Measurements from ENCODE around the gene EMSY. TPM values are rescaled to one million over a fixed set of nuclear protein-coding genes. Genes with fewer than 3 reads are reported as not detected.
"Not testable (repeated sequence)": the region's sequence is repeated elsewhere in the genome, so short reads cannot be mapped to it uniquely, and the experiment has no call there.

Gene EMSY, protein sequence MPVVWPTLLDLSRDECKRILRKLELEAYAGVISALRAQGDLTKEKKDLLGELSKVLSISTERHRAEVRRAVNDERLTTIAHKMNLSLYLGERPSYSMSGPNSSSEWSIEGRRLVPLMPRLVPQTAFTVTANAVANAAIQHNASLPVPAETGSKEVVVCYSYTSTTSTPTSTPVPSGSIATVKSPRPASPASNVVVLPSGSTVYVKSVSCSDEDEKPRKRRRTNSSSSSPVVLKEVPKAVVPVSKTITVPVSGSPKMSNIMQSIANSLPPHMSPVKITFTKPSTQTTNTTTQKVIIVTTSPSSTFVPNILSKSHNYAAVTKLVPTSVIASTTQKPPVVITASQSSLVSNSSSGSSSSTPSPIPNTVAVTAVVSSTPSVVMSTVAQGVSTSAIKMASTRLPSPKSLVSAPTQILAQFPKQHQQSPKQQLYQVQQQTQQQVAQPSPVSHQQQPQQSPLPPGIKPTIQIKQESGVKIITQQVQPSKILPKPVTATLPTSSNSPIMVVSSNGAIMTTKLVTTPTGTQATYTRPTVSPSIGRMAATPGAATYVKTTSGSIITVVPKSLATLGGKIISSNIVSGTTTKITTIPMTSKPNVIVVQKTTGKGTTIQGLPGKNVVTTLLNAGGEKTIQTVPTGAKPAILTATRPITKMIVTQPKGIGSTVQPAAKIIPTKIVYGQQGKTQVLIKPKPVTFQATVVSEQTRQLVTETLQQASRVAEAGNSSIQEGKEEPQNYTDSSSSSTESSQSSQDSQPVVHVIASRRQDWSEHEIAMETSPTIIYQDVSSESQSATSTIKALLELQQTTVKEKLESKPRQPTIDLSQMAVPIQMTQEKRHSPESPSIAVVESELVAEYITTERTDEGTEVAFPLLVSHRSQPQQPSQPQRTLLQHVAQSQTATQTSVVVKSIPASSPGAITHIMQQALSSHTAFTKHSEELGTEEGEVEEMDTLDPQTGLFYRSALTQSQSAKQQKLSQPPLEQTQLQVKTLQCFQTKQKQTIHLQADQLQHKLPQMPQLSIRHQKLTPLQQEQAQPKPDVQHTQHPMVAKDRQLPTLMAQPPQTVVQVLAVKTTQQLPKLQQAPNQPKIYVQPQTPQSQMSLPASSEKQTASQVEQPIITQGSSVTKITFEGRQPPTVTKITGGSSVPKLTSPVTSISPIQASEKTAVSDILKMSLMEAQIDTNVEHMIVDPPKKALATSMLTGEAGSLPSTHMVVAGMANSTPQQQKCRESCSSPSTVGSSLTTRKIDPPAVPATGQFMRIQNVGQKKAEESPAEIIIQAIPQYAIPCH (N-terminal part only)
- 12.1 TPM for polyA plus RNA-seq (2013, experiment 1 of 2; ENCODE audit: insufficient read length)
- 9.6 TPM for polyA plus RNA-seq (2013, experiment 2 of 2; ENCODE audit: insufficient read length)

DNA sequence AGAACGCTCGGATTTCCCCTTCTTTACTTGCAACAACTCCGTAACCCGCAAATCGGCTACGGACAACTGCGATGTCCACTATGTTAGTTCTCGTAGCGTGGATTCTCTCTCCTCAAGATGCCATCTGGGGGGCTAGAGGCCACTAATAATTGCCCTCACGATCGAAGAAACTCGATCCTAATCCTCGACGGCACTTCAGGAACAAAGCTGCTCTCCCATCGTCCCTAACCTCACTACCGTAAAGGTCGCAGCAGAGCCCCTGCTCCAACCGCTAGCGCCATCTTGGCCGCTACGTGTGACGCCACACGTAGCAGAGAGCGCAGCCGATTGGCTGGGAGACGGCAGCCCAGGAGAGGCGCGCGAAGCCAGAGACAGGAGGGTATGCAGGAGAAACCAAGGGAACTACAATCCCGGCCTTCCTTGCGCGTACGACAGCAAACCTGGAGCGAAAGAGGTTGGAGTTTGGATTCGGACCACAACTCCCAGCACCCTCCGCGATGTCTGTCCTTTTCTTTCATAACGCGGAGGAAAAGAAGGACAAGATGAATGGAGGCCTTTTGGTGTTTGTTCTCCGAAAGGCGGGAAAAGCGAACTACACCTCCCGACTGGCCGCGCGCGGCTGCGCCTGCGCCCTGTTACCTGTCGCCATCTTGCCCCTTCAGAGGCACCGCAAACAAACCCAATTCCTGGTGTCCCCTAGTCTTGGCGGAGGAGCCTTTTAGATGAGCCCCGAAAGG lies at the start of gene EMSY:
Gene EMSY, plus strand, starts transcription at position 635 of the 737 bp plus-strand sequence. CDS start 1,921 bp downstream, outside the sequence.
- DNase-seq = peak; percentile 100

DNA sequence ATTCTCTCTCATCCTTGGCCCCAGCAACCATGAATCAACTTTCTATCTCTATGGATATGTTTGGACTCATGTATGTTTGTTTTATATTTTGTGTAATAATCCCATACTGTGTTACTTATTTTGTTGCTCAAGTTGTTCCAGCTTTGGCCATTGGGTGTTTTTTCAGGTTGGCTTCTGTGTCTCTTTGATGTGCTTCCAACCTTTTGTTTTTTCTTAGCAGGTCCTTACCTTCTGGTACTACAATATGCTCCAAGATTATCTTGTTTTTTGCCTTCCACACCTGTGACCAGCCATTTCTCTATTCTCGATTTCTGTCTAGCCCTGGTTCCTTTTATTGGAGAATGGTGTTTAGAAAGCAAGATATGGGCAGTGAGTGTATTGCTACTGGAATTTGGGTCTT lies 49.5 kb upstream of the EMSY start:
- DNase-seq = no peak

DNA sequence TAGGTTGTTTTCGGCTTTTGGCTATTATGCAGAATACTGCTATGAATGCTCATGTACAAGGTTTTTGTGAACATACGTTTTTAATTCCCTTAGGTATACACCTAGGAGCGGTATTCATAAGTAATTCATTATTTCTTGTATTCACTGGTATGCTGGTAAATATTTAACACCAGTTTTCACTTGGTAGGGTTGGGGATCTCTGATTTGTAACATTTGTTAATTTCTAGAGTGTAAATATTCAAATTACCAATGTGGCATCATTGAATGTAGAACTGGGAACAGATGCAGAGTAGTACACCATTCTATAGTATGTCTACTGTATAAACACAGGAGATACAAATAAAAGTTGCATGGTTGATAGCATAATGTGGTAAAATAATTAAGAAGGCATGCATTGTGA lies 47.4 kb upstream of the EMSY start:
- DNase-seq = no peak

DNA sequence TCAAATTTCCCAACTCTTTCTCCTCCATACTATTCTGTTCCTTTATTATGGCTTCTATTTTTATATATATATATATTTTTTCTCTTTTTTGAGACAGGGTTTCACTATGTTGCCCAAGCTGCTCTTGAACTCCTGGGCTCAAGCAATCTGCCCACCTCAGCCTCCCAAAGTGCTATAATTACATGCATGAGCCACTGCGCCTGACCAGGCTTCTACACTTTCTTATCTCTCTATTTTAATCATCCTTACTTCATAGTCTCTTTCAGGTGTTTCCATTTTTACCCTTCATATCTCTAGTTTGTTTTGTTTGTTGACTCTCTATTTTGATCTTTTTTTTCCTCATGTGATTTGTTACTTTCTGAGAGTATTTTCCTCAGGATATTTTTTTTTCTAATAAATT lies 43.9 kb upstream of the EMSY start:
- no peak for DNase-seq

DNA sequence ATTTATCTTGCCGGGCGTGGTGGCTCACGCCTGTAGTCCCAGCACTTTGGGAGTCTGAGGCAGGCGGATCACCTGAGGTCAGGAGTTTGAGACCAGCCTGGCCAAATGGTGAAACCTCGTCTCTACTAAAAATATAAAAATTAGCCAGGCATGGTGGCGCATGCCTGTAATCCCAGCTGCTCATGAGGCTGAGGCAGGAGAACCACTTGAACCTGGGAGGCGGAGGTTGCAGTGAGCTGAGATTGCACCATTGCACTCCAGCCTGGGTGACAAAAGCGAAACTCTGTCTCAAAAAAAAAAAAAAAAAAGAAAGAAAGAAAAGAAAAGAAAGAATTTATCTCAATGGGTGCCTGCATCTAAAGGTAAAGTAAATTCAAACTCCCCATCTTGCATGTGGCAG lies 43.3 kb upstream of the EMSY start:
- not testable (repeated sequence) for DNase-seq

DNA sequence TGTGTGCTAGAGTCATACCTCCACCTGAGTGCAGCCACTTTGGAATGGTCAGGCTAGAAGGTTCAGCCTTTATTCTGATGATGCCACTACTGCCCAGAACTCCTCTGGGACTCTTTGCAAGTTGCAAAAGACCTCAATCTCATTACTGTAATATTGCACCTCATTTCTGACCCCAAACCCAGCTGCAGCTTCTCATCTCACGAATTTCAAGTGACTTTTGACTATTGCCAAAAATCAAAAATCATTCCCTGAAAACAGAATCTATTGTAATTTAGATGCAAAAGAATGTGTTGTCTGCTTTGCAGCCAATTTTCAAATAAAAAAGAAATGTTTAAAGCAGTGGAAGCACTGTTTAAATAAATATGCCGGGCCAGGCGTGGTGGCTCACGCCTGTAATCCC lies 38.5 kb upstream of the EMSY start:
- no peak for DNase-seq

DNA sequence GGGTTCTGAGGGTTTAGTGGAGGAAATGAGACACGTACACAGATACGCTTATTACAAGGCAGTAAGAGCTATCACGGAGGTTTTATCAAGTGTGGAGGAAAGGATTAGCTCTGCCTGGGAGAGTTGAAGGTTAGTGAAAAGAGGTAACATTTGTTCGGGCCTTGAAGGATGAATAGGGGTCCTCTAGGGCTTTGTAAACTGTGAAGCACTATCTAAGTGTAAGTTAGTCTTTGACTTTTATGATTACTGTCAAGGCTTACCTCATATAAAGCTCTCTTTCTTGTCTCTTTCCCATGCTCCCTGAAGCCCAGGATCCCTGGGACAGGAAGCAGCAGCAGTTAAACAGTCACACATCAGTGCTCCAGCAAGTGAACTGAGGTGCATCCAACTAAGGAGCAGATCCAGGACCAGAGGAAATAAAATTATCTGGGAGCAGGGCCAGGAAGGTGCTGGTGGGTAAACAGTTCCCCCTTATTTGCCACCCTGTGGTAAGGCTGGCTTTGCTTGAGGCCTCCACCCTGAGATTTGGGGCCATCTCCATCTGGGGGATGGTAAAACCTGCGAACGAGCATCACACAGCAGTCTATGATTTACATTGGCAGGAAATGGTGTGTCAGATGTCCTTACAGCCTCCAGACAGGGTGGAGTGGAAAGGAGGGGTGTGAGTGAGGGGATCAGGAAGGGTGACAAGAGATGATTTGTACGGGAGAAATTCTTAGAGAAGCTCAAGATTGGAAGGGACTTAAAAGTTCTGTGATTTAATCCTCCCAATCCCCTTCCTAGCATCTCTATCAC lies 36.5 kb upstream of the EMSY start:
- DNase-seq = no peak

DNA sequence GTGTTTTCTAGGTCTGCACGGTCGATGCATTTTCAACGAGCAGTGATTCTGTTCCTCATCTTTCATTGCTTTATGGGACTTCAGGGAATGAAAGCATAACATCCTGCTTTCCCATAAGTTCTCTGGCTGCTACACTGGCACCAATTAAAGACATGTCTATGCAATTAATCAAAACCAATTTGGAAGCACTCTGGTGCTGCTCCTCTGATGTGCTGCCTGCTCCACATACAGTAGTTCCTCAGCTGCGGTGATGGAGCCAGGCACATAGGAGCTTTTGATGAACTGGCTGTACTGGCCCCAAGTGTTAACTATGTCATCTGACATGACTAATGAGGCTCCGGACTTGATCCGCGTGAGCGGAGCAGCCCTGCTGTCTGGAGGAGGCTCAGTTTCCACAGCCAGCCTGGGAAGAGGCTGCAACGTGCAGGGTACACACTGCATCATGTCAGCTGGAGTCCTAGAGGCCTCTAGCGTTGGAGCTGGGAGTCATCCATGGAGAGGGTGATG lies 33.9 kb upstream of the EMSY start:
- DNase-seq = peak; percentile 5

DNA sequence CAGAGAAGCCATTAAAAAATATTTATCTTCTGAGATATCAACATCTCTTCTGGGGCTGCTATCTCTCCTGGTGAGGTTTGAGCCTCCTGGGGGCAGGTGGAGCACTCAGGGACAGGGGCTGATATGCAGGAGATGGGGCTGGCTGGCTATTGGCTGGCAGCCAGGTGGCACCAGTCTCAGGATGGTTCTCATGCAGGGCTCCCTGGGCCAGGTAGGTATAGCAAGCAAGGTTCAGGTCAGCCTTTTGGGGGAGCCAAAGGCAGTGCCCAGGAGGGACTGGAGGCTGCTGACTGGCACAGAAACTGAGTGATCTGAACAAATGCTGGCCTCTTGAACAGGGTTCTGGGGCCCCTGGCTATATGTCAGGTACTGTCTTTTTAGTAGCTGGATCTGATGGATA lies 29.7 kb upstream of the EMSY start:
- DNase-seq = no peak

DNA sequence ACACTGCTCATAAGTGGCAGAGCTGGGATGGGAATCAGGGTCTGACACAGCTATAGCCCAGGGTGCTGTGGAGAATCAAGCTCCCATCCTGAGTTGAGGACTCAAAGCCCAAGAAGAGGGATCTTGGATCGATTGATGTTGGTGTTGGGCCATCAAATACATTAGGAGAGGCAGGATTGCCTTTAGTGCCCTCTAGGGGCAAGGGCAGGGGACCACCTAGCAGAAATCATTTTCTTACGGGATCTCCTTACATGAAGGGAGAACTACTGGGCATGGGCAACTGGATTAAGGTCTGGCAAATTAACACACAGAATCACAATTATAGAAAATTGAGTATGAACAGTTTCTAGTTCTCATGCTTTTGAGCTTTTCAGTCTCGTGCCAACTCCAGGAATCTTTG lies 24.9 kb upstream of the EMSY start:
- no peak for DNase-seq

DNA sequence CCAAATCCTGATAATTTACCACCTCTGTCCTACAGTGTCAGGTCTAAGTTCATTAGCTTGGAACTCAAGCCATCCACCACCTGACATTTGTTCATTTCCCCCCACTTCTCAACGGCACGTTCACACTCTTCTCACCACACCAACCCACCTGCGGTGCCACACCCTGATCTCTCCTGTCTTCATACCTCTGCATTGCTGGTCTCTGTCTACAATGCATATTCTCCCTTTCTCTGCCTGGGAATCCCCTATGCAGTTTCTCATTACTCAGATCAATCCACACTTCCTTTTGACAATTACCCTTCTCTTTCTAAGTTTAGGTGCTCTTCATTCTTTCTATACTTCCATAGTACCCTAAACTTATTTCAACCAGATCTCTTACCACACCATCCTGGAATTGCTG lies 20.4 kb upstream of the EMSY start:
- no peak for DNase-seq

DNA sequence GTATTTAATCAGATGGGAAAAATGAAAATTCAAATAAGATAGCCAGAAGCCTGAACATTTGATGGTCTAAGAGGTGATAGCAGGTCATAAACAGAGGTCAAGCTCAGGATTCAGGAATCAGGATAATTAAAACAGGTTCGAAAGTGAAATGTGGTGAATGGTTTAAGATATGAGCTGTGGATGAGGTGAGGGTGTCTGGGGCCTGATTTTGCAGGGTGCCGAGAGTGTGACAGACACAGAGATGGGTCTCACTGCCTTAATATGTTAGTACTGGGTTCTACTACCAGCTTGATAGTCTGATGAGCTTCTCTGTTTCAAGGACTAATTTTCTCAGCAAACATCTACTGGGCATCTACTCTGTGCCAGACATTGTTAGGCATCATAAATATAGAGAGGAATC lies 19.9 kb upstream of the EMSY start:
- DNase-seq = no peak

DNA sequence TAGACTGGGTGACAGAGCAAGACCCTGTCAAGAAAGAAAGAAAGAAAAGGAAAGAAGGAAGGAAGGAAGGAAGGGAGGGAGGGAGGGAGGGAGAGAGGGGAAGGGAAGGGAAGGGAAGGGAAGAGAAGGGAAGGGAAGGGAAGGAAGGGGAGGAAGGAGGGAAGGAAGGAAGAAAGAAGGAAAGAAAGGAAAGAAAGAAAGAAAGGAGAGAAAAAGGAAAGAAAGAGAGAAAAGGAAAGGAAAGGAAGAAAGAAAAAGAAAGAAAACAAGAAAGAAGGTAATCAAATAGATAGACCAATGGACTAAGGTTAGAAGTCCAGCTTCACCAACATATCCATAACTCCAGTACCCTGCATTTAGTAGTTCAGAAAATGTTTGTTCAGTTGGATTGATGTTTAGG lies 18.2 kb upstream of the EMSY start:
- no peak for DNase-seq

DNA sequence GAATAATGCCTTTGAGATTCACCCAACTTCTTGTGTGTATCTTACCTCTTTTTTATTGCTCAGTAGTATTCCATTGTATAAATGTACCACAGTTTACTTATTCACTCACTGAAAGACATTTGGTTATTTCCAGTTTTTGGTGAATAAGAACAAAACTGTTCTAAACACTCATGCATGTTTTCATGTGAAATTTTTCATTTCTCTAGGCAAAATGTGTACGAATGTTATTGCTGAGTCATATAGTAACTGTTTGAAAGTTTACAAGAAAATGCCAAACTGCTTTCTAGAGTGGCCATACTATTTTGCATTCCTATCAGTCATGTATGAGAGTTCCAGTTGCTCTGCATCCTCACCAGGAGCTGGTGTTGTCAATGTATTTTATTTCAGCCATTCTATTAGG lies 8.8 kb upstream of the EMSY start:
- peak; percentile 6 for DNase-seq

DNA sequence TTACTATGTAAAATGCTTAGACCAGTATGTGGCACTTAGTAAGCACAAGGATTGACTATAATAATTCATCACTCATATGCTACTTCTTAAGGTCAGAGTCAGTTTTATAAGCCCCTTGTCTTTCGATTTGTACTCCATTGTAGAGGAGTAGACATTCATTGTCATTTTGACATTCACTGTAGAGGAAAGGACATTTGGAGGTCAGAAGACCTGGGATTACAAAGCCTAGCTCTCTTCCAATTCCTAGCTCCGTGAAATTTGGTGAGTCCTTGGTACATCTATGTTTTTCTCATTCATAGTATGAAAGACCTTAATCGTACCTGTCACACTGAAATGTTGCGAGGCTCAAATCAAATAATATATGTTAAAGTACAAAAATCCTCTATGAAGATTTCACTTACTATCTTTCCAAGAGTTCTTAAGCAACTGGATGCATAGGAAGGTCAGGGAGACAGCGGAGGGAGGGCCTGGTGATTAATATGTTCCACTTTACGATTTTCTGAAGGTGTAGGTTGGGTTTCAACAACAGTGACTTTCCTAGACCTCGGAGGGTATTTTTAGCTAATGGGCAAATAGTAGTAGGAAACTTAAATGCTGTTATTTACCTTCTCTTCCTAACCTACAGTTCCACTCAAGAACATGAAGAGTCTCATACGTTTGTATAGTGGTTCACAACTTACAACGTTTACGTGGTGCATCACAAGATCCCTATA lies 1.4 kb upstream of the EMSY start:
- no peak for DNase-seq

DNA sequence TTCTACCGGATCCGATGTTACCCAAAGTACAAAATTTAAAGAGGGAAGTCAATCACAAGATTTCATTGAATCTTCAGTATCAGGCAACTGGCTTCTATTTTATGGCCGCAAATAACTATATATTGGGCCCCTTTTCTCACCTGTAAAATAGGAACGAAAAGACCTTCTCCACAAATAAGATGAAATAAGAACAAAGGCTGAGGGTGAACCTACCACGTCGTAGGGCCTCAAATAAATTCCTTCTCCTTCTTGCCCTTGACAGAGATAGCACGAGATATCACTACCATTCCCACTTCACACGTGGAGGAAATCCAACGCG lies 794 bp upstream of the EMSY start:
- no peak for DNase-seq

DNA sequence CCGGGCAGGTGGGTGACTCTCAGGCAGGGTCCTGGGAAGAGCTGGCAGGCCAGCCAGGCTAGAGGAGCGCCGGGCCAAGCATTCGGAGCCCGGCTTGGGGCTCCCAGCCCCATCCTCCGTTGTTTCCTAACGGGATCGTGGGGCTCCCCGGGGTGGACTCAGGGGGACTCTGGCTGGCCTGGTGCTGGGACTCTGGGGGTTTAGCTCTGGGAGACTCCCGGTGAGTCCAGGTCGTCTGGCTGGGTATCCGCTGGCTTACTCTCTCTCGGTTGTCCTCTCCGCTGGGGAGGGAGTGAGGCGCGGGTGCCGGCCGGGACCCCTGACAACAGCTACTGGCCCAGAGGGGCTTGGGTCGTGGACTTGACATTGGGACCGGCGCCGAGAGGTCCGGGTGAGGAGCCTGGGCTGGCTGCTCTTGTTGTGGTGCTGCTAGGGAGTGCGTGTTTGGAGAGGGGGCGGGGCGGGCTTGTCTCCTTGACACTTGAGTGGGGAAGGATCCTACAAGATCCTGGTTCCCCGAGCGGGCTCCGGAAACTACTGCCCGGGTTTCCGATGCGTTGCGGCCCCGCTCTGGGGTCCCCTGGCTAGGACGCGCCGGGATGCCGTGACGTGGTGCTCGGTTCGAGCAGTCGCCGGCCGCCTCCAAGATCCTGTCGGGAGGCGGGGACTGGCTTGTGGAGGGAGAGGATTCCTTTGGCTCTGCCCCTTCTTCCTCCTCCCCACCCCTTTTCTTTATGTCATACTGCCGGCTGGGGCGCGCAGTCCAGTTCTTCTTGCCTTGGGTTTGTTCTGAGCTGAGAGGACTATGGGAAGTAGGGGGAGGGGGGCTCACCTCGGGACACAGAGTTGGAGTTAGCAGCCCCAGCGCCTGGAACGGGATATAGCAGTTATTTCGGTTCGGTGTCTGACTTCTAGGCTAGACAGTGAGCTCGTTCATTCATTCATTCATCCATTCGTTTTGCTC lies 585 bp downstream of the EMSY start:
- peak; percentile 90 for DNase-seq

DNA sequence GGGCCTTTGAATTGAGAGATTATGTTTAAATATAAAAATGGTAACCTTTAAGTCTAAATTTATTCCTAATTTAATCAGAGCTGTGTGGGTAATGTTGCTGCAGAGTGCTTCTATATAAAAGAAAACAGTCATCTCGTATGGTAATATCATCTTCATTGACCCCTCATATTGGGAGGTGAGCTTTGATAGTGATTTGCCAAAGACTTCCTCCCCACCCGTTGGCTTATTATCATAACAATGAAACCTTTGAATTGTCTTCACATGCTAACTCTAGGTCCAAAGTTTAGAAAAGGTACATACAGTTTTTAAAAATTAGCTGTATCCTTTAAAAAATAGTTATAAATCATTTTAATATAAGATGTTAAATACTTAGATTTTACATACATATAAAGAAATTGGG lies 3.7 kb downstream of the EMSY start:
- no peak for DNase-seq

DNA sequence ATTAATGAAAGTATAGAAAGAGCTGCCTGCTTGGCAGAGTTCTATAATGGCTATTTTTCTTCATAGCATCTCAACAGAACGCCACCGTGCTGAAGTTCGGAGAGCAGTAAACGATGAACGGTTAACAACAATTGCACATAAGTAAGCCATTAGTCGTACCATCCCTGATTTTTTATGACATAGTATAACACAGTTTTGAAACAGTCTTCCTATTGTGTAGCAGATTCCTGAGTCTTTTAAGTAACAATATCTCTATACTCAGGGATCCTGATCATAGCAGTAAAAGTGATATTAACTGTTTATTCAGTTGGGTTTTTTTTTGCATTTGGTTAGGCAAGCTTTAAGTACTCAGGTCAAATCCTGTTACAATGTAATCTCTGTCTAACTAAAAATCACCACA lies 8.4 kb downstream of the EMSY start:
- DNase-seq = no peak

Measured in fibroblast of skin of back (primary cell).